Measurements from ENCODE around the gene IKZF3.

GRCh38 chr17:39777534-39778365 lies 86.4 kb downstream of the IKZF3 start:
- TF ChIP-seq, protein P1, sequence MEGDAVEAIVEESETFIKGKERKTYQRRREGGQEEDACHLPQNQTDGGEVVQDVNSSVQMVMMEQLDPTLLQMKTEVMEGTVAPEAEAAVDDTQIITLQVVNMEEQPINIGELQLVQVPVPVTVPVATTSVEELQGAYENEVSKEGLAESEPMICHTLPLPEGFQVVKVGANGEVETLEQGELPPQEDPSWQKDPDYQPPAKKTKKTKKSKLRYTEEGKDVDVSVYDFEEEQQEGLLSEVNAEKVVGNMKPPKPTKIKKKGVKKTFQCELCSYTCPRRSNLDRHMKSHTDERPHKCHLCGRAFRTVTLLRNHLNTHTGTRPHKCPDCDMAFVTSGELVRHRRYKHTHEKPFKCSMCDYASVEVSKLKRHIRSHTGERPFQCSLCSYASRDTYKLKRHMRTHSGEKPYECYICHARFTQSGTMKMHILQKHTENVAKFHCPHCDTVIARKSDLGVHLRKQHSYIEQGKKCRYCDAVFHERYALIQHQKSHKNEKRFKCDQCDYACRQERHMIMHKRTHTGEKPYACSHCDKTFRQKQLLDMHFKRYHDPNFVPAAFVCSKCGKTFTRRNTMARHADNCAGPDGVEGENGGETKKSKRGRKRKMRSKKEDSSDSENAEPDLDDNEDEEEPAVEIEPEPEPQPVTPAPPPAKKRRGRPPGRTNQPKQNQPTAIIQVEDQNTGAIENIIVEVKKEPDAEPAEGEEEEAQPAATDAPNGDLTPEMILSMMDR (IDR thresholded peaks at IDR 0.05; ENCODE audit: low read length) = no peak
- TF ChIP-seq EZH2 (optimal IDR thresholded peaks at IDR 0.05; ENCODE audit: low read depth, low read length) = no peak
- no peak for TF ChIP-seq EZH2phosphoT487 (IDR thresholded peaks at IDR 0.05; ENCODE audit: low read length)

Measured in MM.1S (cell line).